Iris pigment epithelial cell (primary cell): ENCODE measurements around the gene MRAP.

ENCODE experiments used
- DNase-seq: peaks from one replicate; pipeline ENCODE4 v3.0.0-alpha.2; 2011; ENCODE audit warnings: low read depth

Gene MRAP

DNA sequence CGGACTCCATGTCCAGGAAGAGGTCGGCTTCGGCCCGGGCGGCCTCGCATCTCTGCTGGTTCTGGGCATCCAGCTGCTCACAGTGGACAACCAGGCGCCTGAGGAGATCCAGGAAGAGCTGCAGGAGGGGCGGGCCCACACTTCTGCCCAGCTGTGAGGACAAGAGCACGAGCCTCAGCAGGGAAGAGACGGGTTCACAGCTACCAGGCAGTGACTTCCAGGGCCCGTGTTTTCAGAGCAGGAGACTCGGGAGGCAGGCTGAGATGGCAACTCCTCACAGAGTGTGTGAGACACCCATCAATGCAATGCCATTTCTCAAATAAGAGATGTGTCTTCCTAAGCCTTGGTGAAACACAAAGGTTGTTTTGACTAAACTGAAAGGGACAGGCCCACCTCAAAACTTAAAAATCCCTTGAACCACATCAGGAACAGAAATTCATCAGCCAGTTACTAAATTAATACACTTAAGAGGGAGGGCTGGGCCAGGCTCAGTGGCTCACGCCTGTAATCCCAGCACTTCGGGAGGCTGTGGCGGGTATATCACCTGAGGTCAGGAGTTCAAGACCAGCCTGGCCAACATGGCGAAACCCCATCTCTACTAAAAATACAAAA lies 50.8 kb downstream of the MRAP start:
- no peak for DNase-seq

- DNase-seq: no peak
These were observed 51.7 kb downstream of the MRAP start for GRCh38 chr21:32350211-32350980.

DNA sequence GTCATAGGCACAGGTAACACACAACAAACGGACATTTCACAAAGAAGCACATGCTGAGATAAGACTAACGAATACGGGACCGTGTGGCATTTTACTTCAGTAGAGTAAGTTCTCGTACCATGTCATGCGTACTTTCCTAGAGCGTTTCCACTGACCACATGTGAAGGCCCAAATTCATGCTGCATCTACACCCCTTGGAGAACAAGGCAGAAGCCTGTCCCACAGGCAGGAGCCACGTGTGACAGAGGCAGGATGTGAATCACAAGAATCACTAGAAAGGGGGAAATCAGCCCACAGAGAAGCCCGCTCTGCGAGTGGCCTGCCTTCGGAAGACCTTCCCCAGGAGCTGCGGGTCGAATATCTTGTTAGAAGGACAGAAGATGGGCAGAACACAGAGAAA lies 52.3 kb downstream of the MRAP start:
- no peak for DNase-seq

DNA sequence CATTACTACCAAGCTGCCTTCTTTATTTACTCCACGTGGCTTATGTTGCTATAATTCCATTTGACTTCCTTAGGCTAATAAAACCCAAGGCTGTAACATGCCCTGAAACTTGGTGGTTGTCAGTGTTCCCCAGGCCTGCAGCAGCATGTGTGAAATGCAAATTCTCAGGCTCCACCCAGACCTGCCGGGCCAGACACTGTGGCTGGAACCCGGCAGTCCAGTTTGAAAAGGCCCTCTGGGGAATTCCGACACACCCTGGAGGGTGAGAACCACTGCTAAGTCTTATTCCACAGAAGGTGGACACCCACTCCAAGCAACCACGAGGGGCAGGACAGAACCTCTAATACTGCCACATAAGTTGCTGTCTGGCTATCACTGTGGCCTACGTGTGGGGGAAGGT lies 52.8 kb downstream of the MRAP start:
- no peak for DNase-seq

GRCh38 chr21:32352526-32352925 lies 53.9 kb downstream of the MRAP start:
- no peak for DNase-seq

- no peak for DNase-seq
These were observed 54.5 kb downstream of the MRAP start for GRCh38 chr21:32353002-32353711.

- DNase-seq: no peak
These were observed 58.3 kb downstream of the MRAP start for GRCh38 chr21:32356874-32357395.

DNA sequence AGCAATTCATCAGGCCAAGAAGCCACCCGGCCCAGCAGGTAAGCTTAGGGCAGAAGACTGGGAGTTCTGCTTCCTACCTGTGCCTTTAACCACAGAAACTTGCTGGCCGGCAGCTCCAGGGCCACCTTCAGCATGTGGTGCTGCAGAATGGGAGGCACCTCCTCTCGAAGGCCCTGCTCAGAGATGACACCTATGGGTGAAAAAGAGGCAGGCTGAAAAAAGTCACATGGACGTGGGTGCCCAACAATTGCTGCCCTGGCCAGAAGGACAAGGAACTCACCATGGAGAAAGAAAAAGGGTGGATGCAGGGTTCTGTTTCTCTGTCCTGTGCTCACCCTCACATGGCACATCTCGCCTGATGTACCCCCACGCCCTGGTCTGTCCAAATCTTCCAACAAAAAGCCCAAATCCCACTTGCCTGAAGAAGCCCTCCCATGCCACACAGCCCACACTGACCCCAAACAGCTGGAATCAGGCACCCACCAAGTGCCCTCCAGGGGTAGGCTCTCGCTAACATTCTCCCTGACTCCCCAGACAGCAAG lies 61.1 kb downstream of the MRAP start:
- DNase-seq: peak; percentile 22

DNA sequence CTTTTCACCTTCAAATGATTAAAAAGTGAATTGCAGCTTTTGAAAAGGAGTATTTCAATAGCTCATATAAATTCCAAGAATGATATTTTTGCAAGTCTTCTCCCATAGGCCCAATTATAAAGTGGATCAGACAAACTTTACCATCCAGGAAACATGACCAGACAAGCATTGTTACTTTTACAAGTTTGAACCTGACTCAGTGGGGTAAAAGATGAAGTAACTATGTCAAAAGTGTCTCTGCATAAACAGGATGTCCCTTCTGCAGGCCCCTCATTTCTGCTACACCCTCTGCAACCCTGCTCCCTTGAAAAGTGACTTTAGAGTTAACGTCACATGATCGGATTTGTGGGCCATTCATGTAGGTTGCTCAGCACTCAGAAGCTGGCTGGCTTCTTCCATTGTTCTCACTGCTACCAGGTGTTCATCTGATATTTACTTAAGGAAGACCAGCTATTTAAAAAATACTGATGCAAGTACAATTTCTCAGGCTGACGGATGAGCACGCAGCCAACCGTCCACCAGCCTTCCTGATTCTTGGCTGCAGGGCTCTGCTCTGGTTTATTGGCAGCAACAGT lies 61.8 kb downstream of the MRAP start:
- no peak for DNase-seq
